ENCODE data around the gene CTTNBP2.

CTTNBP2 gene

GRCh38 chr7:117871778-117872538 is 1.3 kb downstream of the CTTNBP2 start:
- DNase-seq, result peak; percentile 20

- DNase-seq, result no peak
Observed at GRCh38 chr7:117871401-117871777, 1.9 kb downstream of the CTTNBP2 start.

GRCh38 chr7:117870448-117871130 is 2.7 kb downstream of the CTTNBP2 start:
- DNase-seq, result no peak

- DNase-seq, result no peak
Observed at GRCh38 chr7:117869374-117869773, 3.9 kb downstream of the CTTNBP2 start.

- DNase-seq, result no peak
Observed at GRCh38 chr7:117863618-117864017, 9.6 kb downstream of the CTTNBP2 start.

- DNase-seq, result no peak
Observed at GRCh38 chr7:117862378-117862777, 10.9 kb downstream of the CTTNBP2 start.

GRCh38 chr7:117859246-117859812 is 13.9 kb downstream of the CTTNBP2 start:
- DNase-seq, result no peak

- DNase-seq, result no peak
Observed at GRCh38 chr7:117858712-117859111, 14.5 kb downstream of the CTTNBP2 start.

- no peak for DNase-seq
Observed at GRCh38 chr7:117857718-117858117, 15.5 kb downstream of the CTTNBP2 start.

- no peak for DNase-seq
Observed at GRCh38 chr7:117856196-117856595, 17.0 kb downstream of the CTTNBP2 start.

GRCh38 chr7:117854186-117854585 is 19.1 kb downstream of the CTTNBP2 start:
- no peak for DNase-seq

- no peak for DNase-seq
Observed at GRCh38 chr7:117848941-117849340, 24.3 kb downstream of the CTTNBP2 start.

GRCh38 chr7:117844678-117845077 is 28.6 kb downstream of the CTTNBP2 start:
- DNase-seq, result no peak

GRCh38 chr7:117841611-117842010 is 31.6 kb downstream of the CTTNBP2 start:
- no peak for DNase-seq

- DNase-seq, result no peak
Observed at GRCh38 chr7:117841011-117841410, 32.2 kb downstream of the CTTNBP2 start.

GRCh38 chr7:117839507-117839906 is 33.7 kb downstream of the CTTNBP2 start:
- DNase-seq, result no peak

GRCh38 chr7:117837841-117838240 is 35.4 kb downstream of the CTTNBP2 start:
- no peak for DNase-seq

GRCh38 chr7:117835016-117835664 is 38.1 kb downstream of the CTTNBP2 start:
- DNase-seq, result peak; percentile 34

GRCh38 chr7:117830422-117830954 is 42.8 kb downstream of the CTTNBP2 start:
- DNase-seq, result no peak

- no peak for DNase-seq
Observed at GRCh38 chr7:117829450-117830117, 43.7 kb downstream of the CTTNBP2 start.

- no peak for DNase-seq
Observed at GRCh38 chr7:117828825-117829224, 44.4 kb downstream of the CTTNBP2 start.

- no peak for DNase-seq
Observed at GRCh38 chr7:117827862-117828261, 45.4 kb downstream of the CTTNBP2 start.

GRCh38 chr7:117825132-117825531 is 48.1 kb downstream of the CTTNBP2 start:
- DNase-seq, result no peak

All from GDM1 (cell line).